ENCODE measurements around the gene DNAJC5. TPM values are rescaled to one million over a fixed set of nuclear protein-coding genes. Genes with fewer than 3 reads are reported as not detected.

The DNAJC5 gene
- total and polyA plus RNA-seq, 10 donors: 12.7 to 83.1 (median 58.6) TPM

GRCh38 chr20:63980317-63980805 is 85.4 kb downstream of the DNAJC5 start:
- Histone ChIP-seq H3K4me1 (peaks cover 41 to 75% (median 57%) of the 10 kb centered on the region in 6 donors), H3K27me3 (replicated peaks in 1 of 7) (no peaks in the 10 kb centered on the region), H3K4me3 (peak overlapping the region in 7 of 8 donors; percentile 45 to 96 (median 81)), H3K36me3 (peaks cover 0 to 41% (median 27%) of the 10 kb centered on the region in 6 donors), H3K27ac (peak overlapping the region; percentile 83 to 93 (median 90)), H3K9me3 (no peaks in the 10 kb centered on the region)
- TF ChIP-seq POLR2AphosphoS5 (IDR thresholded peaks at IDR 0.05): no peak
- no peak for TF ChIP-seq POLR2A (IDR thresholded peaks at IDR 0.05)
- TF ChIP-seq CTCF (IDR thresholded peaks at IDR 0.05 in 8 of 11, conservative IDR thresholded peaks at IDR 0.05 in 3 of 11): no peak
- intact Hi-C loops (cut with DNase I; ENCODE audit: low total_unique reads): loop anchor here (5.0 to 10.0 kb wide), 2 partner anchors 54 to 82 kb away; partner anchors contain the start of genes C20orf204 and TCEA2
- DNase-seq: no peak
- WGBS, 5 donors: 44 to 68% (median 59%) methylated on average over 12 to 15 of the region's 15 CpGs

- DNase-seq: peak; percentile 99
- intact Hi-C loops (cut with DNase I; ENCODE audit: low total_unique reads): loop anchor here (5.0 to 10.0 kb wide), 2 partner anchors 54 to 81 kb away; partner anchors contain the start of genes C20orf204 and TCEA2
- H3K36me3 ChIP-seq: peaks cover 0 to 41% (median 34%) of the 10 kb centered on the region in 6 donors
- H3K4me1 ChIP-seq: peaks cover 41 to 75% (median 57%) of the 10 kb centered on the region in 6 donors
- H3K4me3 ChIP-seq: peak within 1 kb of the TSS; percentile 70 to 96 (median 87)
- H3K27ac ChIP-seq: peak within 1 kb of the TSS; percentile 83 to 93 (median 90)
- 1 to 2% (median 1%) methylated on average over 37 to 75 of the region's 75 CpGs for WGBS, 5 donors
- H3K27me3 ChIP-seq (replicated peaks in 1 of 7): no peaks in the 10 kb centered on the region
- TF ChIP-seq POLR2AphosphoS5 (IDR thresholded peaks at IDR 0.05) (peak; percentile 97 to 99 (median 98)), CTCF (IDR thresholded peaks at IDR 0.05 in 8 of 11, conservative IDR thresholded peaks at IDR 0.05 in 3 of 11) (peak; percentile 59 to 90 (median 84)), POLR2A (IDR thresholded peaks at IDR 0.05) (peak in 1 of 3 donors; percentile 15)
- H3K9me3 ChIP-seq: no peaks in the 10 kb centered on the region
Measured at GRCh38 chr20:63980806-63981728, 86.1 kb downstream of the DNAJC5 start, which contains the start of gene PRPF6. Gene PRPF6 (plus strand): TSS chr20:63981132. CDS start chr20:63981246, 114 bp downstream.

DNA sequence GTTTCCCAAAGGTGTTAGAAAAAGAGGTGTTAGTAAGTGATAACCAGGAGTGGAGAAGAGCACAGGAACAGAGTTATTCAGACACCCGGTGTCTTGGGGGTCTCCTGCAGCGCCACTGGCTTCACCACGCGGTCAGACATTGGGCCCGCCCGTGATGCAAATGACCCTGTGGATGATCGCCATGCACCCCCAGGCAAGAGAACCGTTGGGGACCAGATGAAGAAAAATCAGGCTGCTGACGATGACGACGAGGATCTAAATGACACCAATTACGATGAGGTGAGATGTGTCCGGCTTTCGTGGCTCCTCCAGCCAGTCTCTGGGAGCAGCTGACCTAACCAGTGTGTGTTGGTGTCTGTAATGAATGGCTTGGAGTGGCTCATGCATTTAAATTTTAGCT is 88.0 kb downstream of the DNAJC5 start:
- TF ChIP-seq POLR2AphosphoS5 (IDR thresholded peaks at IDR 0.05): no peak
- Histone ChIP-seq H3K9me3 (no peaks in the 10 kb centered on the region), H3K27ac (no peak overlapping the region), H3K27me3 (replicated peaks in 1 of 7) (no peaks in the 10 kb centered on the region), H3K4me1 (peaks cover 40 to 63% (median 48%) of the 10 kb centered on the region in 6 donors), H3K4me3 (no peak overlapping the region), H3K36me3 (peaks cover 0 to 55% (median 53%) of the 10 kb centered on the region in 6 donors)
- WGBS, 5 donors: 89 to 97% (median 91%) methylated on average over 14 of the region's 14 CpGs
- intact Hi-C loops (cut with DNase I; ENCODE audit: low total_unique reads): loop anchor here (5.0 to 10.0 kb wide), 2 partner anchors 52 to 79 kb away; partner anchors contain the start of genes C20orf204 and TCEA2
- no peak for DNase-seq

Small RNAs within 50 kb of the gene (microRNA-seq; reads per million reads assigned to microRNA genes)
- gene MIR1914 (0 reads per million in 3 donors), gene MIR647 (0 to 0.57 (median 0) reads per million in 3 donors), gene MIR941-1 (0 reads per million in 3 donors), gene MIR941-2 (0 reads per million in 3 donors), gene MIR941-3 (0 reads per million in 3 donors), gene MIR941-4 (0 reads per million in 3 donors), gene MIR941-5 (0 reads per million in 3 donors)

Small RNAs within 50 kb of the gene (small RNA-seq; reads per million reads assigned to genes)
- 0 reads per million in 4 donors for gene MIR647
- 0 reads per million in 4 donors for gene MIR941-2
- 0 reads per million in 4 donors for gene MIR941-4
- 0 reads per million in 4 donors for gene MIR941-5
- 0 reads per million in 4 donors for gene RNU1-134P

Other genes with a start within 250 kb of the DNAJC5 start
- 10 to 100 TPM; 16.1 to 57.0 (median 44.0) TPM for gene STMN3, start 241.7 kb upstream of the DNAJC5 start, total RNA-seq
- 10 to 100 TPM; 21.2 to 38.9 (median 24.6) TPM for gene STMN3, start 241.7 kb upstream of the DNAJC5 start, polyA plus RNA-seq
- gene RTEL1, start 236.8 kb upstream of the DNAJC5 start, total RNA-seq: 10 to 100 TPM; 36.4 to 49.8 (median 43.2) TPM
- gene RTEL1, start 236.8 kb upstream of the DNAJC5 start, polyA plus RNA-seq: 10 to 100 TPM in 2 of 3 donors, 1 to 10 TPM in 1; 7.3 to 23.1 (median 19.1) TPM
- 100 to 1,000 TPM in 1 of 7 donors, 10 to 100 TPM in 5, 1 to 10 TPM in 1; 8.9 to 104 (median 41.0) TPM for gene TNFRSF6B, start 198.5 kb upstream of the DNAJC5 start, total RNA-seq
- gene TNFRSF6B, start 198.5 kb upstream of the DNAJC5 start, polyA plus RNA-seq: 10 to 100 TPM; 12.3 to 28.1 (median 23.8) TPM
- 10 to 100 TPM; 36.7 to 84.2 (median 60.8) TPM for gene ARFRP1, start 187.2 kb upstream of the DNAJC5 start, total RNA-seq
- gene ARFRP1, start 187.2 kb upstream of the DNAJC5 start, polyA plus RNA-seq: 100 to 1,000 TPM in 1 of 3 donors, 10 to 100 TPM in 2; 64.5 to 118 (median 83.8) TPM
- 10 to 100 TPM; 23.6 to 45.7 (median 38.1) TPM for gene ZGPAT, start 187.1 kb upstream of the DNAJC5 start, total RNA-seq
- 10 to 100 TPM; 27.6 to 72.8 (median 50.0) TPM for gene ZGPAT, start 187.1 kb upstream of the DNAJC5 start, polyA plus RNA-seq
- 10 to 100 TPM; 24.0 to 93.4 (median 39.0) TPM for gene LIME1, start 158.5 kb upstream of the DNAJC5 start, total RNA-seq
- 10 to 100 TPM; 56.2 to 96.6 (median 80.4) TPM for gene LIME1, start 158.5 kb upstream of the DNAJC5 start, polyA plus RNA-seq
- gene SLC2A4RG, start 155.3 kb upstream of the DNAJC5 start, total RNA-seq: 100 to 1,000 TPM in 1 of 7 donors, 10 to 100 TPM in 6; 39.9 to 107 (median 64.8) TPM
- gene SLC2A4RG, start 155.3 kb upstream of the DNAJC5 start, polyA plus RNA-seq: 10 to 100 TPM; 27.5 to 44.0 (median 34.3) TPM
- gene ZBTB46, start 63.9 kb upstream of the DNAJC5 start, total RNA-seq: 10 to 100 TPM; 27.6 to 76.5 (median 35.9) TPM
- 10 to 100 TPM in 1 of 3 donors, 1 to 10 TPM in 2; 3.6 to 14.7 (median 4.7) TPM for gene ZBTB46, start 63.9 kb upstream of the DNAJC5 start, polyA plus RNA-seq
- not detected for gene ABHD16B, start 33.6 kb upstream of the DNAJC5 start, total RNA-seq
- under 1 TPM; 0.49 to 0.86 (median 0.57) TPM for gene ABHD16B, start 33.6 kb upstream of the DNAJC5 start, polyA plus RNA-seq
- 100 to 1,000 TPM in 1 of 7 donors, 10 to 100 TPM in 6; 66.3 to 102 (median 92.1) TPM for gene TPD52L2, start 29.9 kb upstream of the DNAJC5 start, total RNA-seq
- 10 to 100 TPM; 60.2 to 94.6 (median 63.5) TPM for gene TPD52L2, start 29.9 kb upstream of the DNAJC5 start, polyA plus RNA-seq
- 10 to 100 TPM; 34.2 to 52.2 (median 47.1) TPM for gene UCKL1, start 61.3 kb downstream of the DNAJC5 start, total RNA-seq
- 10 to 100 TPM; 36.0 to 68.0 (median 62.7) TPM for gene UCKL1, start 61.3 kb downstream of the DNAJC5 start, polyA plus RNA-seq
- gene ZNF512B, start 74.8 kb downstream of the DNAJC5 start, total RNA-seq: 10 to 100 TPM in 6 of 7 donors, 1 to 10 TPM in 1; 9.5 to 21.8 (median 12.8) TPM
- 10 to 100 TPM in 1 of 3 donors, 1 to 10 TPM in 2; 3.4 to 12.0 (median 3.8) TPM for gene ZNF512B, start 74.8 kb downstream of the DNAJC5 start, polyA plus RNA-seq
- 10 to 100 TPM in 3 of 7 donors, 1 to 10 TPM in 4; 6.0 to 13.8 (median 8.9) TPM for gene SAMD10, start 84.5 kb downstream of the DNAJC5 start, total RNA-seq
- 10 to 100 TPM in 1 of 3 donors, 1 to 10 TPM in 2; 5.9 to 10.1 (median 6.1) TPM for gene SAMD10, start 84.5 kb downstream of the DNAJC5 start, polyA plus RNA-seq
- 10 to 100 TPM; 53.4 to 71.1 (median 61.6) TPM for gene PRPF6, start 86.0 kb downstream of the DNAJC5 start, total RNA-seq
- gene PRPF6, start 86.0 kb downstream of the DNAJC5 start, polyA plus RNA-seq: 10 to 100 TPM; 39.9 to 52.4 (median 41.9) TPM
- gene C20orf204, start 141.1 kb downstream of the DNAJC5 start, total RNA-seq: 1 to 10 TPM in 5 of 7 donors, under 1 TPM in 2; 0.85 to 3.4 (median 2.0) TPM
- 1 to 10 TPM; 1.5 to 3.9 (median 1.9) TPM for gene C20orf204, start 141.1 kb downstream of the DNAJC5 start, polyA plus RNA-seq
- 10 to 100 TPM; 12.1 to 63.1 (median 42.0) TPM for gene SOX18, start 154.5 kb downstream of the DNAJC5 start, total RNA-seq
- 10 to 100 TPM in 2 of 3 donors, 1 to 10 TPM in 1; 7.3 to 25.5 (median 22.3) TPM for gene SOX18, start 154.5 kb downstream of the DNAJC5 start, polyA plus RNA-seq
- 10 to 100 TPM; 18.6 to 60.8 (median 45.0) TPM for gene TCEA2, start 168.1 kb downstream of the DNAJC5 start, total RNA-seq
- 10 to 100 TPM; 35.9 to 47.5 (median 41.5) TPM for gene TCEA2, start 168.1 kb downstream of the DNAJC5 start, polyA plus RNA-seq
- gene RGS19, start 184.4 kb downstream of the DNAJC5 start, total RNA-seq: 100 to 1,000 TPM in 4 of 7 donors, 10 to 100 TPM in 3; 91.6 to 186 (median 107) TPM
- gene RGS19, start 184.4 kb downstream of the DNAJC5 start, polyA plus RNA-seq: 100 to 1,000 TPM in 1 of 3 donors, 10 to 100 TPM in 2; 80.4 to 125 (median 82.0) TPM
- 1 to 10 TPM; 3.7 to 7.9 (median 5.1) TPM for gene OPRL1, start 185.0 kb downstream of the DNAJC5 start, total RNA-seq
- 1 to 10 TPM; 1.9 to 4.9 (median 2.5) TPM for gene OPRL1, start 185.0 kb downstream of the DNAJC5 start, polyA plus RNA-seq
- gene LKAAEAR1, start 189.3 kb downstream of the DNAJC5 start, total RNA-seq: under 1 TPM in 1 of 7 donors, not detected in 6; 0.66 TPM
- under 1 TPM; 0.26 to 0.53 (median 0.48) TPM for gene LKAAEAR1, start 189.3 kb downstream of the DNAJC5 start, polyA plus RNA-seq
- under 1 TPM in 1 of 7 donors, not detected in 6; 0.26 TPM for gene NPBWR2, start 212.4 kb downstream of the DNAJC5 start, total RNA-seq
- gene NPBWR2, start 212.4 kb downstream of the DNAJC5 start, polyA plus RNA-seq: not detected